ENCODE measurements around the gene SCAP.
"Not testable (repeated sequence)": the region's sequence is repeated elsewhere in the genome, so short reads cannot be mapped to it uniquely, and the experiment has no call there.

SCAP gene

DNA sequence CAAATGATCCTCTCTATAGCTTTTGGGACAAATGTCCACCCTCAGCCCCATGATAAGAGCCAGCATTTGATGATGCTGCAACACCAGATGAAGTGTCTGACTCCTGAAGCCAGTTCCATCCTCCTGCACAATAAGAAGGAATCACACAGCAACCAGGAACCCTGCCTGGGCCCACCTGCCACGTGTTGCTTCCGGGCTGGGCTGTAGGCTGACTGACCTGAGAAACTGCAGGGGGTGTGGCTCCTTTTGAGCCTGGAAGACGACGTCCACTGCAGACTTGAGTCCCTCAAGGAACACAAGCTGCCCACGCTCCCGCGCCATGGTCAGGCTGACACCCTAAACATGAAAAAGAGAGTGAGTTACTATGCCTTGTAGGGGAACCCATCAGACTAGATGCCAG, 28.4 kb upstream of the SCAP start:
- H3K9ac ChIP-seq (ENCODE audit: low read depth, low read length) = no peak overlapping the region
- H3K27me3 ChIP-seq (ENCODE audit: insufficient read depth, low read length) = no peaks in the 10 kb centered on the region
- 92% methylated on average over 7 of the region's 7 CpGs for WGBS
- no peaks in the 10 kb centered on the region for H3K4me1 ChIP-seq (ENCODE audit: insufficient read depth, low read length)
- H3K27ac ChIP-seq (ENCODE audit: low read depth, low read length) = no peak overlapping the region
- H3K36me3 ChIP-seq (ENCODE audit: insufficient read depth, low read length) = peaks cover 61% of the 10 kb centered on the region
- H3K9me3 ChIP-seq (ENCODE audit: insufficient read depth, low read depth, low read length) = no peaks in the 10 kb centered on the region
- H3K4me3 ChIP-seq (ENCODE audit: low read length) = no peak overlapping the region

DNA sequence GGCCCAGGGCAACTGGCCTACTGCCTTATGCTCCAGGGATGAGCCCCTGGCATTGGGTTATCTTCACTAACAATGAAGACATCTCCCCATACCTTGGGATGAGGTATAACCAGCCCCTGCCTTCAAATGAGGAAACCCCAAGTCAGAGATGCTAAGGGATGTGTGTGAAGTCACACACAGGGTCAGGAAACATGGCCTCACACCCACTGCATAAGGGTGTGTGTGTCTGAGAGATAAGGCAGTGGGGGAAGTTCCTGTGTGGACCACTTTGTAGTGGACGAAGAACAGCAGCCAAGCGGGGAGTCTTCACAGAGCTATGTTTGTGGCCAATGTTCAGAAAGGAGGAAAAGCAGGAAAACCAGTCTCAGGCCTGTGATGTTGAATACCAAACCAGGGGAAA, 27.3 kb upstream of the SCAP start:
- Histone ChIP-seq H3K4me3 (ENCODE audit: low read length) (no peak overlapping the region), H3K27me3 (ENCODE audit: insufficient read depth, low read length) (no peaks in the 10 kb centered on the region), H3K27ac (ENCODE audit: low read depth, low read length) (no peak overlapping the region), H3K4me1 (ENCODE audit: insufficient read depth, low read length) (no peaks in the 10 kb centered on the region), H3K9me3 (ENCODE audit: insufficient read depth, low read depth, low read length) (no peaks in the 10 kb centered on the region), H3K36me3 (ENCODE audit: insufficient read depth, low read length) (peaks cover 64% of the 10 kb centered on the region), H3K9ac (ENCODE audit: low read depth, low read length) (no peak overlapping the region)
- WGBS = 96% methylated on average over 2 of the region's 2 CpGs

DNA sequence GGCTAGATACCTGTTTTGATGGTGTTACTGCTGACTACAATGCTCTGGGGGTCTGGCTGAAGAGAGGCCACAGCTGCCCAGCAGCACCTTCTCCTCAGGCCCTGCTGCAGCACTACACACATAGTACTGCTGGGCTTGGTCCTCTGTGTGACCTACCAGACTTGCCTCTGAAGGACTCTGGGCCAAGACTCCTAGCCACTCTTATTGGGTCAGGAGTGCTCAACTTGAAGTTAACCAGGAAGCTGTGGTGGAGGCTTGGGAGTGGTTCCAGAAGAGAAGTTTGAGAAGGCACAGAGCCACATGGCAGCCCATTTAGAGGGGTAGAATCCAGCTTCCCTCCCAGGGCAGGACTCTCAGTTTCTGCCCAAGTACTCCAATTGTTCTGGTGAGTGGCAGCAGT, 21.2 kb upstream of the SCAP start:
- Histone ChIP-seq H3K9ac (ENCODE audit: low read depth, low read length) (no peak overlapping the region), H3K36me3 (ENCODE audit: insufficient read depth, low read length) (peaks cover 74% of the 10 kb centered on the region), H3K27me3 (ENCODE audit: insufficient read depth, low read length) (no peaks in the 10 kb centered on the region), H3K9me3 (ENCODE audit: insufficient read depth, low read depth, low read length) (no peaks in the 10 kb centered on the region), H3K4me3 (ENCODE audit: low read length) (no peak overlapping the region), H3K4me1 (ENCODE audit: insufficient read depth, low read length) (no peaks in the 10 kb centered on the region), H3K27ac (ENCODE audit: low read depth, low read length) (no peak overlapping the region)

DNA sequence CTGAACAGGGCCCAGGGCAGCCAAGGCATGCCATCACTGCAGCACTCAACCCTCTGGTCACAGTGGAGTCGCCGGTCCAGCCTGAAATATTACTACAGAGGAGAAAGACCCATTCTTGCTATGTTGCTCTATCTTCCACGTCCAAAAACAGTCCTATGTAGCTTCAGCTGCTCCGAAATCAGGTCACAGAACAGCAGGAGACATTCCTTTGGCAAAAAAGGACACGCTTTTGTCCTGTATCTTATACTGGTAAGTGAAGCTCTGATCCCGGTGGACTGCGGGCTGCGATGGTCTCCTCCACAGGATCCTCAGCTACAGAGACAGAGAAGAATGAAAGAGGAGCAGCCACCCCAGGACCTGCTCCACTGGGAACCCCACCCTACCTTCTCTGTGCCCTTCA, 20.1 kb upstream of the SCAP start:
- H3K9me3 ChIP-seq (ENCODE audit: insufficient read depth, low read depth, low read length) = no peaks in the 10 kb centered on the region
- H3K4me3 ChIP-seq (ENCODE audit: low read length) = no peak overlapping the region
- 97% methylated on average over 8 of the region's 8 CpGs for WGBS
- no peak overlapping the region for H3K27ac ChIP-seq (ENCODE audit: low read depth, low read length)
- H3K36me3 ChIP-seq (ENCODE audit: insufficient read depth, low read length) = peaks cover 64% of the 10 kb centered on the region
- H3K9ac ChIP-seq (ENCODE audit: low read depth, low read length) = no peak overlapping the region
- H3K27me3 ChIP-seq (ENCODE audit: insufficient read depth, low read length) = no peaks in the 10 kb centered on the region
- H3K4me1 ChIP-seq (ENCODE audit: insufficient read depth, low read length) = no peaks in the 10 kb centered on the region

GRCh38 chr3:47495111-47495510, 19.4 kb upstream of the SCAP start:
- no peak overlapping the region for H3K27ac ChIP-seq (ENCODE audit: low read depth, low read length)
- no peak overlapping the region for H3K9ac ChIP-seq (ENCODE audit: low read depth, low read length)
- H3K4me3 ChIP-seq (ENCODE audit: low read length) = no peak overlapping the region
- no peaks in the 10 kb centered on the region for H3K4me1 ChIP-seq (ENCODE audit: insufficient read depth, low read length)
- peaks cover 57% of the 10 kb centered on the region for H3K36me3 ChIP-seq (ENCODE audit: insufficient read depth, low read length)
- 90% methylated on average over 4 of the region's 4 CpGs for WGBS
- H3K9me3 ChIP-seq (ENCODE audit: insufficient read depth, low read depth, low read length) = no peaks in the 10 kb centered on the region
- H3K27me3 ChIP-seq (ENCODE audit: insufficient read depth, low read length) = no peaks in the 10 kb centered on the region

GRCh38 chr3:47491777-47492176, 16.0 kb upstream of the SCAP start:
- H3K9ac ChIP-seq (ENCODE audit: low read depth, low read length) = no peak overlapping the region
- 89% methylated on average over 12 of the region's 12 CpGs for WGBS
- H3K27ac ChIP-seq (ENCODE audit: low read depth, low read length) = no peak overlapping the region
- H3K36me3 ChIP-seq (ENCODE audit: insufficient read depth, low read length) = peaks cover 34% of the 10 kb centered on the region
- H3K27me3 ChIP-seq (ENCODE audit: insufficient read depth, low read length) = no peaks in the 10 kb centered on the region
- no peak overlapping the region for H3K4me3 ChIP-seq (ENCODE audit: low read length)
- H3K4me1 ChIP-seq (ENCODE audit: insufficient read depth, low read length) = no peaks in the 10 kb centered on the region
- H3K9me3 ChIP-seq (ENCODE audit: insufficient read depth, low read depth, low read length) = no peaks in the 10 kb centered on the region

- H3K4me1 ChIP-seq (ENCODE audit: insufficient read depth, low read length) = no peaks in the 10 kb centered on the region
- no peak overlapping the region for H3K4me3 ChIP-seq (ENCODE audit: low read length)
- no peak overlapping the region for H3K9ac ChIP-seq (ENCODE audit: low read depth, low read length)
- H3K9me3 ChIP-seq (ENCODE audit: insufficient read depth, low read depth, low read length) = no peaks in the 10 kb centered on the region
- no peak overlapping the region for H3K27ac ChIP-seq (ENCODE audit: low read depth, low read length)
- H3K36me3 ChIP-seq (ENCODE audit: insufficient read depth, low read length) = peaks cover 28% of the 10 kb centered on the region
- WGBS = 94% methylated on average over 3 of the region's 3 CpGs
- no peaks in the 10 kb centered on the region for H3K27me3 ChIP-seq (ENCODE audit: insufficient read depth, low read length)
Observed at GRCh38 chr3:47491186-47491585, 15.4 kb upstream of the SCAP start.

GRCh38 chr3:47487265-47487664, 11.5 kb upstream of the SCAP start:
- peaks cover 3% of the 10 kb centered on the region for H3K36me3 ChIP-seq (ENCODE audit: insufficient read depth, low read length)
- no peaks in the 10 kb centered on the region for H3K27me3 ChIP-seq (ENCODE audit: insufficient read depth, low read length)
- H3K4me3 ChIP-seq (ENCODE audit: low read length) = no peak overlapping the region
- no peak overlapping the region for H3K9ac ChIP-seq (ENCODE audit: low read depth, low read length)
- 95% methylated on average over 2 of the region's 2 CpGs for WGBS
- no peak overlapping the region for H3K27ac ChIP-seq (ENCODE audit: low read depth, low read length)
- H3K4me1 ChIP-seq (ENCODE audit: insufficient read depth, low read length) = peaks cover 3% of the 10 kb centered on the region
- H3K9me3 ChIP-seq (ENCODE audit: insufficient read depth, low read depth, low read length) = no peaks in the 10 kb centered on the region

DNA sequence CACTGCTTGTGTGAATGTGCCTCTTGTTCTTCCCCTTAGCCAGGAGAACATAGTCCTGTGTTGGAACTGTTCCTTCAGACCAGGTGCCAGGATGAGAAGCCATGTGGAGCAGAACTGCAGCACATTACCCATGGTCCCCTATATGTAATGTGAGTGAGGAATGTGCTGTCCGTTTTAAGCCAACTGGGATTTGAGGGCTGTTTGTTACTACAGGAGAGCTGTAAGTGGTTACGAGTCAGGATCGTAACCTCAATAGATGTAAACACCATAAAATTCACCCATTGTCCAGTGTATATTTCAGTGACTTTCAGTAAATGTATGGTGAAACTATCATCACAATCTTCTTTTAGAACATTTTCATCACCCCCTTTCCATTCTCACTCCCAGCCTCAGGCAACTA, 10.1 kb upstream of the SCAP start:
- WGBS = 90% methylated on average over 1 of the region's 3 CpGs
- Histone ChIP-seq H3K9me3 (ENCODE audit: insufficient read depth, low read depth, low read length) (no peaks in the 10 kb centered on the region), H3K27me3 (ENCODE audit: insufficient read depth, low read length) (no peaks in the 10 kb centered on the region), H3K4me1 (ENCODE audit: insufficient read depth, low read length) (peaks cover 12% of the 10 kb centered on the region), H3K36me3 (ENCODE audit: insufficient read depth, low read length) (peaks cover 3% of the 10 kb centered on the region; the same call in 1 of the 2 replicates), H3K27ac (ENCODE audit: low read depth, low read length) (no peak overlapping the region), H3K4me3 (ENCODE audit: low read length) (no peak overlapping the region), H3K9ac (ENCODE audit: low read depth, low read length) (no peak overlapping the region)

DNA sequence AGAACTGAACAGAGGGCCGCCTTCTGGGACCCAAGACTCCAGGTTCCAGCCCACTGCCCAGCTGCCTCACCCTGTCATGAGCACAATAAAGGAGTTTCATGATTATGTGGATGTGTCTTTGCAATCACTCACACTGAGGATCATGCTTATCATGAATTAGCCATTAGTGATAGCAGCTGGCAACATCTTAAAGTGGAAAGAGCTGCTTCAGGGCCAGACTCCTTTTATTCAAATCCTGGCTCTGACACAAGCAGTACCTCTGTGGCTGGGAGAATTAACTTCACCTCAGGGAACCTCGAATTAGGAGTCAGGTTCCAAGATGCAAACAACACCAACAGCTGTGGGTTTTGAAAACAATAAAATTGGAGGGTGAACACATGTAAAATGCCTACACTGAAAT, 6.6 kb upstream of the SCAP start:
- H3K4me1 ChIP-seq (ENCODE audit: insufficient read depth, low read length) = peaks cover 20% of the 10 kb centered on the region
- peak overlapping the region; percentile 42 for H3K4me3 ChIP-seq (ENCODE audit: low read length)
- 8% methylated on average over 2 of the region's 2 CpGs for WGBS
- peak overlapping the region; percentile 96 for H3K27ac ChIP-seq (ENCODE audit: low read depth, low read length)
- no peaks in the 10 kb centered on the region for H3K9me3 ChIP-seq (ENCODE audit: insufficient read depth, low read depth, low read length)
- H3K9ac ChIP-seq (ENCODE audit: low read depth, low read length) = peak overlapping the region; percentile 60
- H3K36me3 ChIP-seq (ENCODE audit: insufficient read depth, low read length) = no peaks in the 10 kb centered on the region; the same call in 1 of the 2 replicates
- H3K27me3 ChIP-seq (ENCODE audit: insufficient read depth, low read length) = no peaks in the 10 kb centered on the region

GRCh38 chr3:47481763-47482162, 6.0 kb upstream of the SCAP start:
- H3K27ac ChIP-seq (ENCODE audit: low read depth, low read length) = peak overlapping the region; percentile 96
- H3K36me3 ChIP-seq (ENCODE audit: insufficient read depth, low read length); H3K27me3 ChIP-seq (ENCODE audit: insufficient read depth, low read length); H3K9me3 ChIP-seq (ENCODE audit: insufficient read depth, low read depth, low read length): not testable (repeated sequence)
- WGBS = 4% methylated on average over 3 of the region's 4 CpGs
- peak overlapping the region; percentile 42 for H3K4me3 ChIP-seq (ENCODE audit: low read length)
- peak overlapping the region; percentile 60 for H3K9ac ChIP-seq (ENCODE audit: low read depth, low read length)
- H3K4me1 ChIP-seq (ENCODE audit: insufficient read depth, low read length) = peaks cover 20% of the 10 kb centered on the region

GRCh38 chr3:47480267-47480666, 4.5 kb upstream of the SCAP start:
- H3K36me3 ChIP-seq (ENCODE audit: insufficient read depth, low read length); H3K9me3 ChIP-seq (ENCODE audit: insufficient read depth, low read depth, low read length); H3K27me3 ChIP-seq (ENCODE audit: insufficient read depth, low read length); H3K4me3 ChIP-seq (ENCODE audit: low read length); H3K27ac ChIP-seq (ENCODE audit: low read depth, low read length); H3K9ac ChIP-seq (ENCODE audit: low read depth, low read length): not testable (repeated sequence)
- H3K4me1 ChIP-seq (ENCODE audit: insufficient read depth, low read length) = peaks cover 20% of the 10 kb centered on the region
- 93% methylated on average over 6 of the region's 6 CpGs for WGBS
